ENCODE results near the gene CMTM1.

CMTM1 gene

GRCh38 chr16:66548868-66549267 lies 17.4 kb upstream of the CMTM1 start:
- no peak for DNase-seq (ENCODE audit: extremely low read depth, low read depth)
- no peak for TF ChIP-seq CTCF (IDR thresholded peaks at IDR 0.05; ENCODE audit: low read depth, low read length)

- no peak for DNase-seq (ENCODE audit: extremely low read depth, low read depth)
- TF ChIP-seq CTCF (IDR thresholded peaks at IDR 0.05; ENCODE audit: low read depth, low read length), result no peak; the same call in none of the 2 replicates
Observed at GRCh38 chr16:66549284-66550131, 16.7 kb upstream of the CMTM1 start, which contains the start of gene TK2. Gene TK2 (minus strand): TSS chr16:66550122. CDS start chr16:66550061, 61 bp downstream.

GRCh38 chr16:66551348-66551759 lies 14.9 kb upstream of the CMTM1 start:
- peak; percentile 4 for TF ChIP-seq CTCF (IDR thresholded peaks at IDR 0.05; ENCODE audit: low read depth, low read length)
- no peak for DNase-seq (ENCODE audit: extremely low read depth, low read depth)

GRCh38 chr16:66551788-66552285 lies 14.4 kb upstream of the CMTM1 start:
- no peak for TF ChIP-seq CTCF (IDR thresholded peaks at IDR 0.05; ENCODE audit: low read depth, low read length)
- no peak for DNase-seq (ENCODE audit: extremely low read depth, low read depth)

- peak; percentile 61 for DNase-seq (ENCODE audit: extremely low read depth, low read depth)
- no peak for TF ChIP-seq CTCF (IDR thresholded peaks at IDR 0.05; ENCODE audit: low read depth, low read length)
Observed at GRCh38 chr16:66552286-66553177, 13.7 kb upstream of the CMTM1 start, which contains the start of gene CKLF. Gene CKLF (plus strand): TSS chr16:66552576. CDS start chr16:66552716, 140 bp downstream.

GRCh38 chr16:66553223-66553622 lies 13.0 kb upstream of the CMTM1 start:
- no peak for DNase-seq (ENCODE audit: extremely low read depth, low read depth)
- no peak for TF ChIP-seq CTCF (IDR thresholded peaks at IDR 0.05; ENCODE audit: low read depth, low read length)
